K562 treated with DMSO at 1 percent for 48 hours (cell line): Measurements from ENCODE around the gene CILP. TPM values are rescaled to one million over a fixed set of nuclear protein-coding genes. Genes with fewer than 3 reads are reported as not detected.

ENCODE experiments used
- total RNA-seq: library from RNA; unstranded; fragments of 300-600 nt; gene quantifications from 2 replicates; pipeline ENCODE4 v1.2.3, GENCODE V29; 2022; ENCODE audit warnings: low replicate concordance; ENCODE audit errors: extremely low read depth

Gene CILP, protein sequence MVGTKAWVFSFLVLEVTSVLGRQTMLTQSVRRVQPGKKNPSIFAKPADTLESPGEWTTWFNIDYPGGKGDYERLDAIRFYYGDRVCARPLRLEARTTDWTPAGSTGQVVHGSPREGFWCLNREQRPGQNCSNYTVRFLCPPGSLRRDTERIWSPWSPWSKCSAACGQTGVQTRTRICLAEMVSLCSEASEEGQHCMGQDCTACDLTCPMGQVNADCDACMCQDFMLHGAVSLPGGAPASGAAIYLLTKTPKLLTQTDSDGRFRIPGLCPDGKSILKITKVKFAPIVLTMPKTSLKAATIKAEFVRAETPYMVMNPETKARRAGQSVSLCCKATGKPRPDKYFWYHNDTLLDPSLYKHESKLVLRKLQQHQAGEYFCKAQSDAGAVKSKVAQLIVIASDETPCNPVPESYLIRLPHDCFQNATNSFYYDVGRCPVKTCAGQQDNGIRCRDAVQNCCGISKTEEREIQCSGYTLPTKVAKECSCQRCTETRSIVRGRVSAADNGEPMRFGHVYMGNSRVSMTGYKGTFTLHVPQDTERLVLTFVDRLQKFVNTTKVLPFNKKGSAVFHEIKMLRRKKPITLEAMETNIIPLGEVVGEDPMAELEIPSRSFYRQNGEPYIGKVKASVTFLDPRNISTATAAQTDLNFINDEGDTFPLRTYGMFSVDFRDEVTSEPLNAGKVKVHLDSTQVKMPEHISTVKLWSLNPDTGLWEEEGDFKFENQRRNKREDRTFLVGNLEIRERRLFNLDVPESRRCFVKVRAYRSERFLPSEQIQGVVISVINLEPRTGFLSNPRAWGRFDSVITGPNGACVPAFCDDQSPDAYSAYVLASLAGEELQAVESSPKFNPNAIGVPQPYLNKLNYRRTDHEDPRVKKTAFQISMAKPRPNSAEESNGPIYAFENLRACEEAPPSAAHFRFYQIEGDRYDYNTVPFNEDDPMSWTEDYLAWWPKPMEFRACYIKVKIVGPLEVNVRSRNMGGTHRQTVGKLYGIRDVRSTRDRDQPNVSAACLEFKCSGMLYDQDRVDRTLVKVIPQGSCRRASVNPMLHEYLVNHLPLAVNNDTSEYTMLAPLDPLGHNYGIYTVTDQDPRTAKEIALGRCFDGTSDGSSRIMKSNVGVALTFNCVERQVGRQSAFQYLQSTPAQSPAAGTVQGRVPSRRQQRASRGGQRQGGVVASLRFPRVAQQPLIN
- not detected in 2 replicates for total RNA-seq

GRCh38 chr15:65210770-65211481, at the start of gene CILP:
Gene CILP (minus strand): TSS chr15:65211473. CDS start chr15:65209755, 1,718 bp downstream.

DNA sequence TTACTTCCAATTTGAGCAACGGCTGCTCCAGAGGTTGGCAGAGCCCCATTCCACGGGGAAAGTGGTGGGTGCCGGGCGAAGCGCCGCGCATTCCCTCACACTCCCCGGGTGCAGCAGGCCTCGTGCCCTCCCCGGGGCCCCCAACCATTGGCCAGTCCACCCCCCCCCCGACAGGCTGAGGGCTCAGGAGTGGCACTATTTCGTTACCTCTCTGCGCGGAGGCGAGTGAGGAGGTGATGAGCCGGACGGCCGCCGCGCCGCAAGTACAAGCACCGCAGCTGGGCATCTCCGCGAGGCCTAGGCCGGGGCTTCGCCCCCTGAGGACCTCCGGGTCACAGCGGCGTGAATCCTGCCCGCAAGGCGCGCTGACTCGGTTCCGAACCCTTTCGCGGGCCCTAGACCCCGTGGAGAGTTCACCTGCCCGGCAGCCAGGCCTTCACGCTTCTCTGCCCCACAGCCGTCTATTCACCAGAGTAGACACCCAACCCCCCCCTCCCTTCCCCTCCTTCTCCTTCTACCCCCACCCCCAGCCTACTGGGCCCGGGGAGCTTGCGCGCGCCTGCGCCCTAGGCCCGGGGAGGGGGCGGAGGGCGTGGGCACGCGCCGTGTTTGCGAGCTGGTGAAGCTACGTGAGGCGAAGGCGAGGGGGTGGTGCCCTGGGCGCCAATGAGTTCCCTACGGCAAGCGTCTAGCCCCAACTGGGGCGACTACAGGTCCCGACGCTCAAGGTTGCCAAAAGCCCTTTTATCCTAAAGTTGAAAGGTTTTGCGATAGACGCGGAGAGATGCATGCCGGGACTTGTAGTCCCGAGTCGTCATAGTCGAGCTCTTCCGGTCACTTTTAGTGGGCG, 26.2 kb downstream of the CILP start, which contains the start of gene CLPX:
TSS of gene CLPX (minus strand) at position 475 of the 850 bp plus-strand sequence. CDS start at position 286, 189 bp downstream.

Other genes with a start within 250 kb of the CILP start
- gene SPG21, start 221.6 kb downstream of the CILP start, total RNA-seq: not detected in 2 replicates
- gene MTFMT, start 181.8 kb downstream of the CILP start, total RNA-seq: not detected in 2 replicates
- not detected in 2 replicates for gene SLC51B, start 166.1 kb downstream of the CILP start, total RNA-seq
- gene RASL12, start 143.5 kb downstream of the CILP start, total RNA-seq: not detected in 2 replicates
- not detected in 2 replicates for gene KBTBD13, start 134.7 kb downstream of the CILP start, total RNA-seq
- not detected in 2 replicates for gene UBAP1L, start 96.3 kb downstream of the CILP start, total RNA-seq
- gene PDCD7, start 77.7 kb downstream of the CILP start, total RNA-seq: not detected in 2 replicates
- not detected in 2 replicates for gene CLPX, start 26.1 kb downstream of the CILP start, total RNA-seq
- gene PARP16, start 75.4 kb upstream of the CILP start, total RNA-seq: not detected in 2 replicates
- gene RNU5A-1, start 84.6 kb upstream of the CILP start, total RNA-seq: not detected in 2 replicates
- not detected in 2 replicates for gene RNU5B-1, start 93.2 kb upstream of the CILP start, total RNA-seq
- not detected in 2 replicates for gene IGDCC3, start 166.5 kb upstream of the CILP start, total RNA-seq
- not detected in 2 replicates for gene IGDCC4, start 211.5 kb upstream of the CILP start, total RNA-seq